SK-N-SH treated with all-trans-retinoic acid at 6 μM for 48 hours (cell line): ENCODE results near the gene USP28.

Experiments
- ATAC-seq: fragments of 200-7000 bp; cut with Tn5 transposase; 3 replicates; pipeline ENCODE4 v1.9.1; 2020; ENCODE audit warnings: mild to moderate bottlenecking, moderate library complexity
- ARNTL ChIP-seq: fragments of 450-650 bp; formaldehyde crosslinking; IDR thresholded peaks from 2 replicates; pipeline ENCODE4 v1.5.0; 2020; ENCODE audit warnings: low read depth, mild to moderate bottlenecking, moderate library complexity, borderline replicate concordance
- CSDC2 ChIP-seq: fragments of 250-450 bp; sonication (Bioruptor Pico); IDR thresholded peaks from 2 replicates; pipeline ENCODE4 v1.5.0; 2020; ENCODE audit warnings: mild to moderate bottlenecking, moderate library complexity
- ESRRG ChIP-seq: fragments of 250-450 bp; sonication (Bioruptor Pico); IDR thresholded peaks from 2 replicates; pipeline ENCODE4 v1.6.1; 2021; ENCODE audit warnings: mild to moderate bottlenecking
- GLIS3 ChIP-seq: fragments of 250-450 bp; sonication (Bioruptor Pico); IDR thresholded peaks from 2 replicates; pipeline ENCODE4 v1.5.0; 2020; ENCODE audit warnings: mild to moderate bottlenecking, moderate library complexity
- ISL1 ChIP-seq: fragments of 250-450 bp; sonication (Bioruptor Pico); IDR thresholded peaks from 2 replicates; pipeline ENCODE4 v2.1.2; 2022; ENCODE audit warnings: mild to moderate bottlenecking, moderate library complexity
- OSR1 ChIP-seq: fragments of 250-450 bp; sonication (Bioruptor Pico); IDR thresholded peaks from 2 replicates; pipeline ENCODE4 v1.8.0; 2022; ENCODE audit warnings: moderate library complexity, mild to moderate bottlenecking, inconsistent platforms
- PPARA ChIP-seq: fragments of 250-450 bp; sonication (Bioruptor Pico); IDR thresholded peaks from 2 replicates; pipeline ENCODE4 v1.5.0; 2020; ENCODE audit warnings: mild to moderate bottlenecking, borderline replicate concordance
- RARB ChIP-seq: fragments of 250-450 bp; sonication (Bioruptor Pico); IDR thresholded peaks from 2 replicates; pipeline ENCODE4 v1.8.0; 2021; ENCODE audit warnings: mild to moderate bottlenecking, moderate library complexity
- SNAI2 ChIP-seq: fragments of 250-450 bp; sonication (Bioruptor Pico); IDR thresholded peaks from 2 replicates; pipeline ENCODE4 v1.5.0; 2020; ENCODE audit warnings: mild to moderate bottlenecking, moderate library complexity
- TCF4 ChIP-seq: fragments of 250-450 bp; sonication (Bioruptor Pico); IDR thresholded peaks from 2 replicates; pipeline ENCODE4 v1.8.0; 2021; ENCODE audit warnings: mild to moderate bottlenecking, moderate library complexity, borderline replicate concordance
- TOX ChIP-seq: fragments of 250-450 bp; sonication (Bioruptor Pico); IDR thresholded peaks from 2 replicates; pipeline ENCODE4 v1.8.0; 2021; ENCODE audit warnings: mild to moderate bottlenecking, moderate library complexity, borderline replicate concordance
- ZC3H10 ChIP-seq: fragments of 250-450 bp; sonication (Bioruptor Pico); IDR thresholded peaks from 2 replicates; pipeline ENCODE4 v1.5.1; 2021; ENCODE audit warnings: mild to moderate bottlenecking, moderate library complexity
- ZFP3 ChIP-seq: fragments of 250-450 bp; sonication (Bioruptor Pico); IDR thresholded peaks from 2 replicates; pipeline ENCODE4 v1.5.0; 2020; ENCODE audit warnings: mild to moderate bottlenecking, moderate library complexity
- ZFP30 ChIP-seq: fragments of 450-650 bp; formaldehyde crosslinking; IDR thresholded peaks from 2 replicates; pipeline ENCODE4 v1.5.0; 2022; ENCODE audit warnings: mild to moderate bottlenecking, moderate library complexity
- ZNF8 ChIP-seq: fragments of 450-650 bp; formaldehyde crosslinking; IDR thresholded peaks from 2 replicates; pipeline ENCODE4 v1.5.0; 2020; ENCODE audit warnings: mild to moderate bottlenecking, moderate library complexity
- TF ChIP-seq, protein P1 (sequence below): fragments of 250-450 bp; sonication (Bioruptor Pico); IDR thresholded peaks from 2 replicates; pipeline ENCODE4 v1.8.0; 2021; ENCODE audit warnings: low read depth, mild to moderate bottlenecking, moderate library complexity, borderline replicate concordance
- TF ChIP-seq, protein P2 (sequence below): fragments of 250-450 bp; sonication (Bioruptor Pico); IDR thresholded peaks from 2 replicates; pipeline ENCODE4 v1.5.1; 2021; ENCODE audit warnings: mild to moderate bottlenecking, moderate library complexity
- TF ChIP-seq, protein P3 (sequence below): fragments of 250-450 bp; sonication (Bioruptor Pico); IDR thresholded peaks from 2 replicates; pipeline ENCODE4 v1.8.0; 2020; ENCODE audit warnings: mild to moderate bottlenecking, moderate library complexity, borderline replicate concordance
- TF ChIP-seq, protein P4 (sequence below): fragments of 250-450 bp; sonication (Bioruptor Pico); IDR thresholded peaks from 2 replicates; pipeline ENCODE4 v1.5.0; 2020; ENCODE audit warnings: mild to moderate bottlenecking, moderate library complexity

Gene USP28

DNA sequence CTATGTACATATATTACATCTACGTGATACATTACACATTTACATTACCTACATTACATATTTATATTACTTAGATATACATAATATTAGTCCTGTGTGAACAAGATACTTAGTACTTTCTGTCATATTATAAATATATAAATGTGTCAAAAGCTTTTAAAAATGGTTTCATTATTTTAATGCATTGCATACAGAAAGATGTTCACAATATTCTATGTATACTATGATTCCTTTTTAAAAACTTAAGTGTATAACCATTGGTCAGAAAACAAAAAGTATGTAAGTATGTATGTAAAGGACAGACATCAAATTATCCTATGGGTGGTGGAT lies 101.2 kb downstream of the USP28 start:
- ATAC-seq, result no peak
- TF ChIP-seq ZFP30 (CRISPR knock-in tag), result no peak
- TF ChIP-seq ARNTL (CRISPR knock-in tag), result no peak
- TF ChIP-seq ZFP3 (CRISPR knock-in tag), result no peak
- no peak for TF ChIP-seq ESRRG (CRISPR knock-in tag)
- no peak for TF ChIP-seq TCF4 (CRISPR knock-in tag)
- TF ChIP-seq PPARA (CRISPR knock-in tag), result no peak
- no peak for TF ChIP-seq SNAI2
- TF ChIP-seq, protein P1, sequence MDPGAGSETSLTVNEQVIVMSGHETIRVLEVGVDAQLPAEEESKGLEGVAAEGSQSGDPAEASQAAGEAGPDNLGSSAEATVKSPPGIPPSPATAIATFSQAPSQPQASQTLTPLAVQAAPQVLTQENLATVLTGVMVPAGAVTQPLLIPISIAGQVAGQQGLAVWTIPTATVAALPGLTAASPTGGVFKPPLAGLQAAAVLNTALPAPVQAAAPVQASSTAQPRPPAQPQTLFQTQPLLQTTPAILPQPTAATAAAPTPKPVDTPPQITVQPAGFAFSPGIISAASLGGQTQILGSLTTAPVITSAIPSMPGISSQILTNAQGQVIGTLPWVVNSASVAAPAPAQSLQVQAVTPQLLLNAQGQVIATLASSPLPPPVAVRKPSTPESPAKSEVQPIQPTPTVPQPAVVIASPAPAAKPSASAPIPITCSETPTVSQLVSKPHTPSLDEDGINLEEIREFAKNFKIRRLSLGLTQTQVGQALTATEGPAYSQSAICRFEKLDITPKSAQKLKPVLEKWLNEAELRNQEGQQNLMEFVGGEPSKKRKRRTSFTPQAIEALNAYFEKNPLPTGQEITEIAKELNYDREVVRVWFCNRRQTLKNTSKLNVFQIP, result no peak
- no peak for TF ChIP-seq RARB (CRISPR knock-in tag)
- TF ChIP-seq TOX (CRISPR knock-in tag), result no peak
- TF ChIP-seq CSDC2, result no peak
- TF ChIP-seq ZNF8 (CRISPR knock-in tag), result no peak
- TF ChIP-seq, protein P2, sequence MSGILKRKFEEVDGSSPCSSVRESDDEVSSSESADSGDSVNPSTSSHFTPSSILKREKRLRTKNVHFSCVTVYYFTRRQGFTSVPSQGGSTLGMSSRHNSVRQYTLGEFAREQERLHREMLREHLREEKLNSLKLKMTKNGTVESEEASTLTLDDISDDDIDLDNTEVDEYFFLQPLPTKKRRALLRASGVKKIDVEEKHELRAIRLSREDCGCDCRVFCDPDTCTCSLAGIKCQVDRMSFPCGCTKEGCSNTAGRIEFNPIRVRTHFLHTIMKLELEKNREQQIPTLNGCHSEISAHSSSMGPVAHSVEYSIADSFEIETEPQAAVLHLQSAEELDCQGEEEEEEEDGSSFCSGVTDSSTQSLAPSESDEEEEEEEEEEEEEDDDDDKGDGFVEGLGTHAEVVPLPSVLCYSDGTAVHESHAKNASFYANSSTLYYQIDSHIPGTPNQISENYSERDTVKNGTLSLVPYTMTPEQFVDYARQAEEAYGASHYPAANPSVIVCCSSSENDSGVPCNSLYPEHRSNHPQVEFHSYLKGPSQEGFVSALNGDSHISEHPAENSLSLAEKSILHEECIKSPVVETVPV, result no peak
- TF ChIP-seq ZC3H10 (CRISPR knock-in tag), result no peak

DNA sequence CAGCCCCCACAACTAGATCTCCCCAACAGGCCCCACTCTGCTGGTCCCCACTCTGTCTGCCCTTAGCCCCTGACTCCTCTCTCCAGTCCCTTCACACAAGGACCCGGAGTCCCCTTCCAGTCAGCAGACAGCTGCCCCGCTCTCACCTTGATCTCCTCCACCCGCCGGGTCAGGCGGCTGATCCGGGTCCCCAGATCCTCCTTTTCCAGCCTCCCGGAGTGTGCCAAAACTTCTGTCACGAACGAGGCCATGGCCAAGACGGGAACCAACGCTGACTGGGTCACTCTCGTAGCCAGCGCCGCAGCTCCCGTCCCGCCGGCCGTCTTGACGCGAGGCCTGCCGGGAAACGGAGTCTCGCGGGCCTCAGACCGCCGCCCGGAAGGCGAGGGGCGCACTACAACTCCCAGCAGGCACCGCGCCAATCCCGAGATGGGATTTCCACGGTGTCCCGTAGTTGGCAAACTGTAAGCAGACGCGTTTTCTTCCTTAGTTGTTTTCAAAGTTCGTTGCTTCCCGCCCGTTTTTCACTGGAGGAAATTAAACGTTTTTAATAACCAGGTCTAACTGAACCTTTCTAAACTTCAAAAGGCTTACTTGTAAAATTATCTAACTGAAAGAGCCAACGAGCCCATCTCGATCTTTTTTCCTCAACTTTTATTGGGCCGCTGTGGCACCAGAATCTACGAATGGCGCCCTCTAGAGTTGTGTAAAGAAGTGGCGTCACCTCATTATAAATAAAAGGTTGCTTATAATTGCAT lies 101.8 kb downstream of the USP28 start, which contains the start of gene ZW10:
TSS of gene ZW10 (minus strand) at position 277 of the 758 bp plus-strand sequence. CDS start at position 251, 26 bp downstream.
- TF ChIP-seq TOX (CRISPR knock-in tag) (no peak), RARB (CRISPR knock-in tag) (no peak), SNAI2 (no peak)
- peak; percentile 99 for ATAC-seq

DNA sequence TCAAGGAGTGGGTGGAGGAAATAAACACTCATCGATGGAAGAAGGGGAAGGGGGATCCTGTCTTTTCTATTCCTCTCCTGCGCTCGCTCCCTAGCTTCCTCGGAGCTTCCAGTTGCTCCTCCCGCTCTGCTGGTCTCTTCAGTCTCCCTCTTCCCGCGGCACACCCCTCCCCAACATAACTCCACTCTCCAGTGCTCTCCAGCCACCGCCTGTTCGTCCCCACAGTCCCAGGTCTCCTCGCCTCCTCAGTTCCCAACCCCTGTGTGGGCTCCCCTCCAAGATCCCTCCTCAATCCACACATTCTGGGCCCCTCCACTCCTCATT lies 102.3 kb downstream of the USP28 start:
- peak; percentile 68 for ATAC-seq
- TF ChIP-seq ISL1 (CRISPR knock-in tag), result no peak
- TF ChIP-seq, protein P1, result no peak
- TF ChIP-seq ESRRG (CRISPR knock-in tag), result no peak
- TF ChIP-seq, protein P3, sequence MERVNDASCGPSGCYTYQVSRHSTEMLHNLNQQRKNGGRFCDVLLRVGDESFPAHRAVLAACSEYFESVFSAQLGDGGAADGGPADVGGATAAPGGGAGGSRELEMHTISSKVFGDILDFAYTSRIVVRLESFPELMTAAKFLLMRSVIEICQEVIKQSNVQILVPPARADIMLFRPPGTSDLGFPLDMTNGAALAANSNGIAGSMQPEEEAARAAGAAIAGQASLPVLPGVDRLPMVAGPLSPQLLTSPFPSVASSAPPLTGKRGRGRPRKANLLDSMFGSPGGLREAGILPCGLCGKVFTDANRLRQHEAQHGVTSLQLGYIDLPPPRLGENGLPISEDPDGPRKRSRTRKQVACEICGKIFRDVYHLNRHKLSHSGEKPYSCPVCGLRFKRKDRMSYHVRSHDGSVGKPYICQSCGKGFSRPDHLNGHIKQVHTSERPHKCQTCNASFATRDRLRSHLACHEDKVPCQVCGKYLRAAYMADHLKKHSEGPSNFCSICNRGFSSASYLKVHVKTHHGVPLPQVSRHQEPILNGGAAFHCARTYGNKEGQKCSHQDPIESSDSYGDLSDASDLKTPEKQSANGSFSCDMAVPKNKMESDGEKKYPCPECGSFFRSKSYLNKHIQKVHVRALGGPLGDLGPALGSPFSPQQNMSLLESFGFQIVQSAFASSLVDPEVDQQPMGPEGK, result no peak
- no peak for TF ChIP-seq ARNTL (CRISPR knock-in tag)
- no peak for TF ChIP-seq RARB (CRISPR knock-in tag)
- TF ChIP-seq, protein P2, result no peak

DNA sequence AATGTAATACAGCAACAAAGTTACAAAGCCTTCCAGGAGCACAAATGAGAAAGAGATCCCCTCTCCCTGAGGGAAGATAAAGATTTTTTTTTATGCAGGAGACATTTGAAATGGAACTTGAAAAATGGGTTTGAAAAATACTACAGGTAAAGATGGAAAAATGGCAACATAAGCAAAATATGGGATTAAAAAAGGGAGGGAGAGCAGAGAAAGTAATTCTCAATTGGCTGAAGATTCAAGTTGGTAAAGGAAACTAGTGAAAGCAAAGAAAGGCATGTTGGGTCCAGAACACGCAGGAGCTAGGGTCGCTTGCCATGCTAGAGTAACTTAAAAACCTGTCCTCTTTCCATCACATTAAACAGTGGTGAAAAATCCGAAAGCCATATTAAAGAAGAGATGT lies 103.4 kb downstream of the USP28 start:
- no peak for ATAC-seq
- TF ChIP-seq CSDC2, result no peak

DNA sequence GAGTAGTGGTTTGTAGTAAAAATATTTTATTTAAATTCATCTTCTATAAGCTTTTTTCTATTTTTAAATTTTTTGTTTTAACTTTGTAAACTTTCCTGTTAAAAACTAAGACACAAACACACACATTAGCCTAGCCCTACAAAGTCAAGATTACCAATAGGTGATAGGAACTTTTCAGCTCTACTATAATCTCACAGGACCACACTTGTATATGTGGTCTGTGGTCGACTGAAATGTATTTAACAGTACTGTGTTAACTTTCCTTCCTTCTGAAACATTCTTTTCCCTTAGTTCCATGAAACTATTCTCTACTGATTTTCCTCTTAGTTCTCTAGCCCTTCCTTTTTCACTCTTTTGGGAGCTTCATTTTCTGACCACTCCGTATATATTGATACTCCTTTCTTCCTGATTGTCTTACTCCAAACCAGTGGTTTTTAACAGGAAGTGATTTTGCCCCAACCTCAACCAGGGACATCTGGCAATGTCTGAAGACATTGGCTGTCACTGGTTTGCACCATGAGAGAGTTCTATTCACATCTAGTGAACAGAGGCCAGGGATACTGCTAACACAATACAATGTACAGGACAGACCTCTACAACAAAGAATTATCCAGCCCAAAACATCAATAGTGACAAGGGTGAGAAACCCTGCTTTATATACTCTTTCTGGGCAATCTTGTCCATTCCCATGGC lies 110.7 kb downstream of the USP28 start:
- ATAC-seq, result no peak
- TF ChIP-seq, protein P4, sequence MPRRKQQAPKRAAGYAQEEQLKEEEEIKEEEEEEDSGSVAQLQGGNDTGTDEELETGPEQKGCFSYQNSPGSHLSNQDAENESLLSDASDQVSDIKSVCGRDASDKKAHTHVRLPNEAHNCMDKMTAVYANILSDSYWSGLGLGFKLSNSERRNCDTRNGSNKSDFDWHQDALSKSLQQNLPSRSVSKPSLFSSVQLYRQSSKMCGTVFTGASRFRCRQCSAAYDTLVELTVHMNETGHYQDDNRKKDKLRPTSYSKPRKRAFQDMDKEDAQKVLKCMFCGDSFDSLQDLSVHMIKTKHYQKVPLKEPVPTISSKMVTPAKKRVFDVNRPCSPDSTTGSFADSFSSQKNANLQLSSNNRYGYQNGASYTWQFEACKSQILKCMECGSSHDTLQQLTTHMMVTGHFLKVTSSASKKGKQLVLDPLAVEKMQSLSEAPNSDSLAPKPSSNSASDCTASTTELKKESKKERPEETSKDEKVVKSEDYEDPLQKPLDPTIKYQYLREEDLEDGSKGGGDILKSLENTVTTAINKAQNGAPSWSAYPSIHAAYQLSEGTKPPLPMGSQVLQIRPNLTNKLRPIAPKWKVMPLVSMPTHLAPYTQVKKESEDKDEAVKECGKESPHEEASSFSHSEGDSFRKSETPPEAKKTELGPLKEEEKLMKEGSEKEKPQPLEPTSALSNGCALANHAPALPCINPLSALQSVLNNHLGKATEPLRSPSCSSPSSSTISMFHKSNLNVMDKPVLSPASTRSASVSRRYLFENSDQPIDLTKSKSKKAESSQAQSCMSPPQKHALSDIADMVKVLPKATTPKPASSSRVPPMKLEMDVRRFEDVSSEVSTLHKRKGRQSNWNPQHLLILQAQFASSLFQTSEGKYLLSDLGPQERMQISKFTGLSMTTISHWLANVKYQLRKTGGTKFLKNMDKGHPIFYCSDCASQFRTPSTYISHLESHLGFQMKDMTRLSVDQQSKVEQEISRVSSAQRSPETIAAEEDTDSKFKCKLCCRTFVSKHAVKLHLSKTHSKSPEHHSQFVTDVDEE, result no peak
- no peak for TF ChIP-seq OSR1 (CRISPR knock-in tag)
- no peak for TF ChIP-seq RARB (CRISPR knock-in tag)
- no peak for TF ChIP-seq TCF4 (CRISPR knock-in tag)
- no peak for TF ChIP-seq ZFP30 (CRISPR knock-in tag)
- no peak for TF ChIP-seq GLIS3
- TF ChIP-seq TOX (CRISPR knock-in tag), result no peak
- TF ChIP-seq, protein P2, result no peak
